Activated CD4-positive, alpha-beta T cell treated with anti-CD3 and anti-CD28 coated beads, Interleukin-2, amount 50 U/mL, for 16 hours (primary cell): ENCODE data around the gene GRID1.

Experiments used
- DNase-seq: peaks from one replicate; pipeline ENCODE4 v3.0.0-alpha.2; 2020

The GRID1 gene

GRCh38 chr10:85902051-85902450, 464.5 kb downstream of the GRID1 start:
- no peak for DNase-seq

GRCh38 chr10:85901599-85901998, 465.0 kb downstream of the GRID1 start:
- DNase-seq, result no peak

- DNase-seq, result no peak
Measured at GRCh38 chr10:85900487-85900886, 466.1 kb downstream of the GRID1 start.

- no peak for DNase-seq
Measured at GRCh38 chr10:85900061-85900460, 466.5 kb downstream of the GRID1 start.

GRCh38 chr10:85891472-85891871, 475.1 kb downstream of the GRID1 start:
- DNase-seq, result no peak

GRCh38 chr10:85888559-85888958, 478.0 kb downstream of the GRID1 start:
- no peak for DNase-seq

GRCh38 chr10:85888004-85888403, 478.6 kb downstream of the GRID1 start:
- no peak for DNase-seq

- DNase-seq, result no peak
Measured at GRCh38 chr10:85874208-85874607, 492.4 kb downstream of the GRID1 start.

GRCh38 chr10:85873063-85873462, 493.5 kb downstream of the GRID1 start:
- no peak for DNase-seq

- no peak for DNase-seq
Measured at GRCh38 chr10:85868627-85869499, 497.7 kb downstream of the GRID1 start.

GRCh38 chr10:85864868-85865526, 501.6 kb downstream of the GRID1 start:
- DNase-seq, result no peak

GRCh38 chr10:85864173-85864549, 502.4 kb downstream of the GRID1 start:
- no peak for DNase-seq

- no peak for DNase-seq
Measured at GRCh38 chr10:85863301-85864172, 503.1 kb downstream of the GRID1 start.

- DNase-seq, result no peak
Measured at GRCh38 chr10:85862771-85863170, 503.8 kb downstream of the GRID1 start.

GRCh38 chr10:85861513-85862197, 504.9 kb downstream of the GRID1 start:
- DNase-seq, result no peak

- no peak for DNase-seq
Measured at GRCh38 chr10:85859859-85860258, 506.7 kb downstream of the GRID1 start.

GRCh38 chr10:85858776-85859515, 507.6 kb downstream of the GRID1 start:
- DNase-seq, result no peak

- no peak for DNase-seq
Measured at GRCh38 chr10:85857791-85858190, 508.8 kb downstream of the GRID1 start.

- DNase-seq, result no peak
Measured at GRCh38 chr10:85857305-85857704, 509.3 kb downstream of the GRID1 start.

- DNase-seq, result no peak
Measured at GRCh38 chr10:85851934-85852333, 514.7 kb downstream of the GRID1 start.

- DNase-seq, result no peak
Measured at GRCh38 chr10:85851325-85851724, 515.3 kb downstream of the GRID1 start.

- no peak for DNase-seq
Measured at GRCh38 chr10:85850736-85851135, 515.9 kb downstream of the GRID1 start.
